GM19043 (cell line): ENCODE measurements around the gene OSBPL8.
"Not testable (repeated sequence)": the region's sequence is repeated elsewhere in the genome, so short reads cannot be mapped to it uniquely, and the experiment has no call there.

Source experiments
- ATAC-seq: cut with Tn5 transposase; IDR thresholded peaks from one replicate; pipeline ENCODE4 v1.9.1; 2021; ENCODE audit warnings: low read depth; ENCODE audit not compliant: unreplicated experiment

OSBPL8 gene

GRCh38 chr12:76422543-76423438 lies 136.8 kb downstream of the OSBPL8 start:
- ATAC-seq: no peak

- no peak for ATAC-seq
Measured at GRCh38 chr12:76422154-76422542, 137.4 kb downstream of the OSBPL8 start.

GRCh38 chr12:76421046-76421445 lies 138.5 kb downstream of the OSBPL8 start:
- ATAC-seq: no peak

- no peak for ATAC-seq
Measured at GRCh38 chr12:76420222-76420621, 139.3 kb downstream of the OSBPL8 start.

GRCh38 chr12:76417116-76417515 lies 142.5 kb downstream of the OSBPL8 start:
- ATAC-seq: no peak

GRCh38 chr12:76413121-76413520 lies 146.4 kb downstream of the OSBPL8 start:
- no peak for ATAC-seq

- no peak for ATAC-seq
Measured at GRCh38 chr12:76410781-76411180, 148.8 kb downstream of the OSBPL8 start.

- ATAC-seq: no peak
Measured at GRCh38 chr12:76410371-76410770, 149.2 kb downstream of the OSBPL8 start.

- ATAC-seq: no peak
Measured at GRCh38 chr12:76409074-76409473, 150.5 kb downstream of the OSBPL8 start.

- no peak for ATAC-seq
Measured at GRCh38 chr12:76407710-76408109, 151.9 kb downstream of the OSBPL8 start.

- no peak for ATAC-seq
Measured at GRCh38 chr12:76402259-76402658, 157.3 kb downstream of the OSBPL8 start.

- no peak for ATAC-seq
Measured at GRCh38 chr12:76400136-76400535, 159.4 kb downstream of the OSBPL8 start.

- ATAC-seq: no peak
Measured at GRCh38 chr12:76399040-76399439, 160.5 kb downstream of the OSBPL8 start.

GRCh38 chr12:76398106-76398505 lies 161.5 kb downstream of the OSBPL8 start:
- ATAC-seq: no peak

GRCh38 chr12:76391461-76391860 lies 168.1 kb downstream of the OSBPL8 start:
- ATAC-seq: no peak

GRCh38 chr12:76387614-76388013 lies 172.0 kb downstream of the OSBPL8 start:
- ATAC-seq: no peak

- ATAC-seq: no peak
Measured at GRCh38 chr12:76384560-76384959, 175.0 kb downstream of the OSBPL8 start.

GRCh38 chr12:76383988-76384387 lies 175.6 kb downstream of the OSBPL8 start:
- ATAC-seq: no peak

- ATAC-seq: no peak
Measured at GRCh38 chr12:76379261-76379660, 180.3 kb downstream of the OSBPL8 start.

GRCh38 chr12:76376876-76377275 lies 182.7 kb downstream of the OSBPL8 start:
- not testable (repeated sequence) for ATAC-seq

- no peak for ATAC-seq
Measured at GRCh38 chr12:76375939-76376338, 183.6 kb downstream of the OSBPL8 start.

- no peak for ATAC-seq
Measured at GRCh38 chr12:76375470-76375869, 184.1 kb downstream of the OSBPL8 start.
